ENCODE data around the gene ARHGEF11.

- no peak for TF ChIP-seq EZH2 (IDR thresholded peaks at IDR 0.05; ENCODE audit: borderline replicate concordance, insufficient read depth, low read depth, low read length, poor library complexity, severe bottlenecking)
- TF ChIP-seq, protein P1, sequence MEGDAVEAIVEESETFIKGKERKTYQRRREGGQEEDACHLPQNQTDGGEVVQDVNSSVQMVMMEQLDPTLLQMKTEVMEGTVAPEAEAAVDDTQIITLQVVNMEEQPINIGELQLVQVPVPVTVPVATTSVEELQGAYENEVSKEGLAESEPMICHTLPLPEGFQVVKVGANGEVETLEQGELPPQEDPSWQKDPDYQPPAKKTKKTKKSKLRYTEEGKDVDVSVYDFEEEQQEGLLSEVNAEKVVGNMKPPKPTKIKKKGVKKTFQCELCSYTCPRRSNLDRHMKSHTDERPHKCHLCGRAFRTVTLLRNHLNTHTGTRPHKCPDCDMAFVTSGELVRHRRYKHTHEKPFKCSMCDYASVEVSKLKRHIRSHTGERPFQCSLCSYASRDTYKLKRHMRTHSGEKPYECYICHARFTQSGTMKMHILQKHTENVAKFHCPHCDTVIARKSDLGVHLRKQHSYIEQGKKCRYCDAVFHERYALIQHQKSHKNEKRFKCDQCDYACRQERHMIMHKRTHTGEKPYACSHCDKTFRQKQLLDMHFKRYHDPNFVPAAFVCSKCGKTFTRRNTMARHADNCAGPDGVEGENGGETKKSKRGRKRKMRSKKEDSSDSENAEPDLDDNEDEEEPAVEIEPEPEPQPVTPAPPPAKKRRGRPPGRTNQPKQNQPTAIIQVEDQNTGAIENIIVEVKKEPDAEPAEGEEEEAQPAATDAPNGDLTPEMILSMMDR (IDR thresholded peaks at IDR 0.05): no peak
These were observed 107.7 kb downstream of the ARHGEF11 start for GRCh38 chr1:156937883-156938282.

Measured in B cell (primary cell).